ENCODE results near the gene EIF3K.
"Not testable (repeated sequence)": the region's sequence is repeated elsewhere in the genome, so short reads cannot be mapped to it uniquely, and the experiment has no call there.

DNA sequence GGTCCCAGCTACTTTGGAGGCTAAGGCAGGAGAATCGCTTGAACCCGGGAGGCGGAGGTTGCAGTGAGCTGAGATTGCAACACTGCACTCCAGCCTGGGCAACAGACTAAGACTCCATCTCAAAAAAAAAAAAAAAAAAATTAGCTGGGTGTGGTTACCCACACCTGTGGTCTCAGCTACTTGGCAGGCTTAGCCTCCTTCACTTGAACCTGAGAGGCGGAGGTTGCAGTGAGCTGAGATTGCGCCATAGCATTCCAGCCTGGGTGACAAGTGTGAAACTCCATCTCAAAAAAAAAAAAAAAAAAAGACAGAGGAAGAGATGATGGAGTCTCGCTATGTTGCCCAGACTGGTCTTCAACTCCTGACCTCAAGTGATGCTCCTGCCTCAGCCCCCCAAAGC, 39.7 kb upstream of the EIF3K start:
- TF ChIP-seq, protein P1, sequence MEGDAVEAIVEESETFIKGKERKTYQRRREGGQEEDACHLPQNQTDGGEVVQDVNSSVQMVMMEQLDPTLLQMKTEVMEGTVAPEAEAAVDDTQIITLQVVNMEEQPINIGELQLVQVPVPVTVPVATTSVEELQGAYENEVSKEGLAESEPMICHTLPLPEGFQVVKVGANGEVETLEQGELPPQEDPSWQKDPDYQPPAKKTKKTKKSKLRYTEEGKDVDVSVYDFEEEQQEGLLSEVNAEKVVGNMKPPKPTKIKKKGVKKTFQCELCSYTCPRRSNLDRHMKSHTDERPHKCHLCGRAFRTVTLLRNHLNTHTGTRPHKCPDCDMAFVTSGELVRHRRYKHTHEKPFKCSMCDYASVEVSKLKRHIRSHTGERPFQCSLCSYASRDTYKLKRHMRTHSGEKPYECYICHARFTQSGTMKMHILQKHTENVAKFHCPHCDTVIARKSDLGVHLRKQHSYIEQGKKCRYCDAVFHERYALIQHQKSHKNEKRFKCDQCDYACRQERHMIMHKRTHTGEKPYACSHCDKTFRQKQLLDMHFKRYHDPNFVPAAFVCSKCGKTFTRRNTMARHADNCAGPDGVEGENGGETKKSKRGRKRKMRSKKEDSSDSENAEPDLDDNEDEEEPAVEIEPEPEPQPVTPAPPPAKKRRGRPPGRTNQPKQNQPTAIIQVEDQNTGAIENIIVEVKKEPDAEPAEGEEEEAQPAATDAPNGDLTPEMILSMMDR (IDR thresholded peaks at IDR 0.05) = not testable (repeated sequence)
- not testable (repeated sequence) for TF ChIP-seq POLR2A, POLR2AphosphoS5 (IDR thresholded peaks at IDR 0.05)

Measured in transverse colon (tissue), 4 donors.